ENCODE data around the gene PHF21A.

DNA sequence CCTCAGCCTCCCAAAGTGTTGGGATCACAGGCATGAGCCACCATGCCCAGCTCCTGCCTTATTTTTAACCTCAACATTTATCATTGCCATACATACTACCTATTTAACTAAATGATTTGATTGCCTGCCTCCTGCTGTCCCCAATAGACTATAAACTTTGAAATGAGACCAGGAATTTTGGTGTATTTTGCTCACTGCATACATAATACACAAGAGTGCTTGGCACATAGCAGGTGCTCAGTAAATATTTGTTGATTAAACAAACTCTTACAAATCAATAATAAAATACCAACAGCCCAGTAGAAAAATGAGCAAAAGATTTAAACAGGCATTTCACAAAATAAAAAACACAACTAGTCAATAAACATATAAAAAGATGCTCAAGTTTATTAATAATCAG lies 49.5 kb upstream of the PHF21A start:
- TF ChIP-seq GATA3 (IDR thresholded peaks at IDR 0.05; ENCODE audit: low read depth, low read length) (no peak), GATA2 (IDR thresholded peaks at IDR 0.05; ENCODE audit: low read depth, low read length) (no peak)
